ENCODE measurements around the gene PDIA4. TPM values are rescaled to one million over a fixed set of nuclear protein-coding genes. Genes with fewer than 3 reads are reported as not detected.

PDIA4 gene
- total and polyA plus RNA-seq, 11 donors = 8.4 to 84.4 (median 33.1) TPM

- Histone ChIP-seq H3K9me3 (no peaks in the 10 kb centered on the region), H3K27me3 (no peaks in the 10 kb centered on the region), H3K4me1 (peaks cover 0 to 42% (median 17%) of the 10 kb centered on the region in 12 donors), H3K36me3 (peaks cover 0 to 10% (median 0%) of the 10 kb centered on the region in 9 donors), H3K27ac (peak overlapping the region in 5 of 12 donors; percentile 82 to 91 (median 87)), H3K4me3 (peak overlapping the region in 8 of 12 donors; percentile 65 to 100 (median 84))
- intact Hi-C loops (cut with DNase I) = loop anchor here in 6 of 10 donors (5.0 kb wide), 3 partner anchors 40 to 65 kb away; partner anchors contain the start of gene ZNF786 (in 1 of the 6)
- WGBS, 4 donors = 49 to 60% (median 55%) methylated on average over 10 of the region's 10 CpGs
- ATAC-seq (no peak), DNase-seq (no peak)
- no peak for TF ChIP-seq CTCF (IDR thresholded peaks at IDR 0.05)
- no peak for TF ChIP-seq POLR2A (IDR thresholded peaks at IDR 0.05)
Measured at GRCh38 chr7:149027055-149027454, 1.2 kb downstream of the PDIA4 start.

DNA sequence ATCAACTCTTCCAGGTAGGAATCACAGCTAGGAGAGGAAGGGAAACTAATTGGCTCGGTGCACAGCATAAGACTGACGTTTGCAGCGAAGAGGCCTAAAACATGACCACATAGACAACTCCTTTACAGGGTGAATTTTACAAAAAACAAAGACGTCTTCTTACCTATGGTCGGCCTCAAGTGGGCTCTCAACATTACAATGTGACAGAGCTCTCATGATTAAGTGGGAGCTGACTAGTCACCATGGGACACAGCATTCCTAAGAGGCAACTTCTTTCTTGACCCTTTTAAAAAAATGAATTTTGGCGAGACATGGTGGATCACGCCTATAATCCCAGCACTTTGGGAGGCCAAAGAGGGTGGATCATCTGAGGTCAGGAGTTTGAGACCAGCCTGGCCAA lies 4.6 kb downstream of the PDIA4 start:
- intact Hi-C loops (cut with DNase I) = no loop called here
- no peak overlapping the region for H3K4me3 ChIP-seq
- no peaks in the 10 kb centered on the region for H3K9me3 ChIP-seq
- no peak for TF ChIP-seq POLR2A (IDR thresholded peaks at IDR 0.05)
- TF ChIP-seq CTCF (IDR thresholded peaks at IDR 0.05) = no peak
- H3K27ac ChIP-seq = no peak overlapping the region
- ATAC-seq (no peak), DNase-seq (no peak)
- peaks cover 0 to 32% (median 14%) of the 10 kb centered on the region in 12 donors for H3K4me1 ChIP-seq
- no peaks in the 10 kb centered on the region for H3K27me3 ChIP-seq
- peaks cover 0 to 33% (median 16%) of the 10 kb centered on the region in 9 donors for H3K36me3 ChIP-seq
- 62 to 76% (median 68%) methylated on average over 7 of the region's 7 CpGs for WGBS, 4 donors

GRCh38 chr7:149022756-149023360 lies 5.4 kb downstream of the PDIA4 start:
- H3K27ac ChIP-seq = no peak overlapping the region
- no peak for ATAC-seq
- H3K9me3 ChIP-seq = no peaks in the 10 kb centered on the region
- TF ChIP-seq CTCF (IDR thresholded peaks at IDR 0.05) = no peak
- TF ChIP-seq POLR2A (IDR thresholded peaks at IDR 0.05) = no peak
- WGBS, 4 donors = 74 to 83% (median 79%) methylated on average over 6 of the region's 6 CpGs
- H3K4me1 ChIP-seq = peaks cover 0 to 32% (median 14%) of the 10 kb centered on the region in 12 donors
- peaks cover 0 to 40% (median 23%) of the 10 kb centered on the region in 9 donors for H3K36me3 ChIP-seq
- H3K27me3 ChIP-seq = no peaks in the 10 kb centered on the region
- H3K4me3 ChIP-seq = no peak overlapping the region
- DNase-seq = no peak
- intact Hi-C loops (cut with DNase I) = no loop called here

GRCh38 chr7:149021725-149022062 lies 6.6 kb downstream of the PDIA4 start:
- Histone ChIP-seq H3K4me3 (no peak overlapping the region), H3K27ac (no peak overlapping the region), H3K27me3 (no peaks in the 10 kb centered on the region), H3K36me3 (peaks cover 0 to 48% (median 34%) of the 10 kb centered on the region in 9 donors), H3K9me3 (no peaks in the 10 kb centered on the region), H3K4me1 (peaks cover 0 to 21% (median 4%) of the 10 kb centered on the region in 12 donors)
- intact Hi-C loops (cut with DNase I) = no loop called here
- ATAC-seq = no peak
- no peak for DNase-seq
- no peak for TF ChIP-seq POLR2A (IDR thresholded peaks at IDR 0.05)
- no peak for TF ChIP-seq CTCF (IDR thresholded peaks at IDR 0.05)
- 87 to 93% (median 90%) methylated on average over 12 of the region's 12 CpGs for WGBS, 4 donors

Data from heart left ventricle (tissue), 16 donors.